GM10266 (cell line): ENCODE measurements around the gene BAIAP2L1.

Experiments
- DNase-seq: peaks from one replicate; pipeline ENCODE4 v3.0.0; 2012; ENCODE audit errors: extremely low spot score
- CTCF ChIP-seq: IDR thresholded peaks from 2 replicates; pipeline ENCODE4 v1.5.1; 2012; ENCODE audit warnings: mild to moderate bottlenecking, low read depth; ENCODE audit not compliant: control insufficient read depth, insufficient read depth; ENCODE audit errors: missing control alignments

BAIAP2L1 gene

GRCh38 chr7:98406827-98407226 lies 5.9 kb upstream of the BAIAP2L1 start:
- TF ChIP-seq CTCF: no peak
- DNase-seq: no peak

GRCh38 chr7:98404840-98405239 lies 4.0 kb upstream of the BAIAP2L1 start:
- no peak for TF ChIP-seq CTCF
- DNase-seq: no peak

GRCh38 chr7:98399890-98400541 lies 874 bp downstream of the BAIAP2L1 start:
- no peak for TF ChIP-seq CTCF
- DNase-seq: peak; percentile 47

- DNase-seq: no peak
- no peak for TF ChIP-seq CTCF
Measured at GRCh38 chr7:98399462-98399861, 1.4 kb downstream of the BAIAP2L1 start.

- no peak for DNase-seq
Measured at GRCh38 chr7:98398567-98399372, 2.1 kb downstream of the BAIAP2L1 start.

GRCh38 chr7:98396768-98397167 lies 4.1 kb downstream of the BAIAP2L1 start:
- DNase-seq: no peak
- TF ChIP-seq CTCF: no peak

More at GRCh38 chr7:98398567-98399372, 2.1 kb downstream of the BAIAP2L1 start:
- TF ChIP-seq CTCF: no peak

- no peak for TF ChIP-seq CTCF
- DNase-seq: no peak
Measured at GRCh38 chr7:98395951-98396350, 4.9 kb downstream of the BAIAP2L1 start.
